OCI-LY7 (cell line): ENCODE data around the gene FNBP1.

Experiments
- EZH2phosphoT487 ChIP-seq: fragments of 200-600 bp; sonication (generic); IDR thresholded peaks from 2 replicates; pipeline ENCODE4 v1.6.1; 2018; ENCODE audit warnings: low read depth, borderline replicate concordance, mild to moderate bottlenecking, mixed run types, antibody characterized with exemption, low read length, moderate library complexity, mixed read lengths
- TF ChIP-seq, protein P1 (sequence below): fragments of 200-600 bp; sonication (generic); conservative IDR thresholded peaks from 2 replicates; pipeline ENCODE4 v1.5.1; 2014; ENCODE audit warnings: mild to moderate bottlenecking, antibody characterized with exemption, low read length, moderate library complexity, mixed read lengths

DNA sequence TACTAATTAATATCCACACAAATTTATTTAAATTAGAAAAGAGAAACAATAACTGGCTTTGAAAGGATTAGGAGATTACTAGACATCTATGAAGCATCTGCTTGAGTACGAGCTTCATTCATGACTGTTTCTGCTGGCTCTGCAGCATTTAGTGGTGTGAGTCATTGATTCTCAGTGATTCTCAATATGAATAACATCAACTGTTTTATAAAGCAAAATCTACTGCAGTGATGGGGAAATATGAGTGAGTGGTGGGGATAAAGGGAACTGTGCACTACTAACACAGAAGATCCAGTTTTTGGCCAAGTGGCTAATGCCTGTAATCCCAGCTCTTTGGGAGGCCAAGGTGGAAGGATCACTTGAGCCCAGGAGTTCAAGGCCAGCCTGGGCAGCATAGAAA is 8.4 kb downstream of the FNBP1 start:
- TF ChIP-seq, protein P1, sequence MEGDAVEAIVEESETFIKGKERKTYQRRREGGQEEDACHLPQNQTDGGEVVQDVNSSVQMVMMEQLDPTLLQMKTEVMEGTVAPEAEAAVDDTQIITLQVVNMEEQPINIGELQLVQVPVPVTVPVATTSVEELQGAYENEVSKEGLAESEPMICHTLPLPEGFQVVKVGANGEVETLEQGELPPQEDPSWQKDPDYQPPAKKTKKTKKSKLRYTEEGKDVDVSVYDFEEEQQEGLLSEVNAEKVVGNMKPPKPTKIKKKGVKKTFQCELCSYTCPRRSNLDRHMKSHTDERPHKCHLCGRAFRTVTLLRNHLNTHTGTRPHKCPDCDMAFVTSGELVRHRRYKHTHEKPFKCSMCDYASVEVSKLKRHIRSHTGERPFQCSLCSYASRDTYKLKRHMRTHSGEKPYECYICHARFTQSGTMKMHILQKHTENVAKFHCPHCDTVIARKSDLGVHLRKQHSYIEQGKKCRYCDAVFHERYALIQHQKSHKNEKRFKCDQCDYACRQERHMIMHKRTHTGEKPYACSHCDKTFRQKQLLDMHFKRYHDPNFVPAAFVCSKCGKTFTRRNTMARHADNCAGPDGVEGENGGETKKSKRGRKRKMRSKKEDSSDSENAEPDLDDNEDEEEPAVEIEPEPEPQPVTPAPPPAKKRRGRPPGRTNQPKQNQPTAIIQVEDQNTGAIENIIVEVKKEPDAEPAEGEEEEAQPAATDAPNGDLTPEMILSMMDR: no peak
- no peak for TF ChIP-seq EZH2phosphoT487
